H1 (cell line): ENCODE results near the gene ANKRD53. TPM values are rescaled to one million over a fixed set of nuclear protein-coding genes. Genes with fewer than 3 reads are reported as not detected.

Source experiments
- ASH2L ChIP-seq: fragments of 200-600, 300-600 bp; sonication (generic); IDR thresholded peaks from one replicate; pipeline ENCODE4 v1.7.1; 2017; ENCODE audit warnings: low read length
- NRF1 ChIP-seq: IDR thresholded peaks from 2 replicates; pipeline ENCODE4 v1.6.1; 2011; ENCODE audit warnings: mild to moderate bottlenecking, low read depth, low read length, improper control_type of control experiment
- PHF8 ChIP-seq: fragments of 200-600 bp; sonication (generic); conservative IDR thresholded peaks from 2 replicates; pipeline ENCODE4 v1.7.1; 2012; ENCODE audit warnings: low read depth, mild to moderate bottlenecking, inconsistent platforms, low read length, moderate library complexity
- polyA plus RNA-seq, 7 experiments: library from polyadenylated mRNA; depleted of rRNA in 3 of 7; stranded (reverse) in 5 of 7; unstranded in 2 of 7; fragments of >200 nt in 5 of 7; fragments of 200-250 nt in 2 of 7; gene quantifications; 1 replicate in 5 of 7; 2 replicates in 1 of 7; 4 replicates in 1 of 7; pipeline versions ENCODE4 v1.2.1 to v1.2.3, GENCODE V29; 2011 to 2013; ENCODE audit warnings: missing spikeins in 2 of 7, mixed read lengths in 2 of 7
- total RNA-seq: library from RNA; stranded (reverse); fragmentation: NEBNext Ultra II Directional; extraction: Animal tissue kit (Norgen Biotek cat#: 25700); gene quantifications from 2 replicates; pipeline ENCODE4 v1.2.1, GENCODE V29; 2021
- TF ChIP-seq, protein P1 (sequence below): IDR thresholded peaks from 2 replicates; pipeline ENCODE4 v1.6.1; 2012; ENCODE audit warnings: low read length, inconsistent platforms

ANKRD53 gene
- total and polyA plus RNA-seq, 2 of the 8 experiments (the other 6 are each of a cell fraction or from before 2014, with no cell fraction given), result 0.39 to 0.70 TPM

GRCh38 chr2:70961648-70961994, 16.8 kb upstream of the ANKRD53 start (continued):
- TF ChIP-seq, protein P1, sequence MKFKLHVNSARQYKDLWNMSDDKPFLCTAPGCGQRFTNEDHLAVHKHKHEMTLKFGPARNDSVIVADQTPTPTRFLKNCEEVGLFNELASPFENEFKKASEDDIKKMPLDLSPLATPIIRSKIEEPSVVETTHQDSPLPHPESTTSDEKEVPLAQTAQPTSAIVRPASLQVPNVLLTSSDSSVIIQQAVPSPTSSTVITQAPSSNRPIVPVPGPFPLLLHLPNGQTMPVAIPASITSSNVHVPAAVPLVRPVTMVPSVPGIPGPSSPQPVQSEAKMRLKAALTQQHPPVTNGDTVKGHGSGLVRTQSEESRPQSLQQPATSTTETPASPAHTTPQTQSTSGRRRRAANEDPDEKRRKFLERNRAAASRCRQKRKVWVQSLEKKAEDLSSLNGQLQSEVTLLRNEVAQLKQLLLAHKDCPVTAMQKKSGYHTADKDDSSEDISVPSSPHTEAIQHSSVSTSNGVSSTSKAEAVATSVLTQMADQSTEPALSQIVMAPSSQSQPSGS, result no peak
- TF ChIP-seq NRF1 (no peak), PHF8 (no peak), ASH2L (no peak)
